B cell (primary cell): ENCODE results near the gene RPL7A. TPM values are rescaled to one million over a fixed set of nuclear protein-coding genes. Genes with fewer than 3 reads are reported as not detected.

ENCODE experiments used
- ATAC-seq: fragments of 200-7000 bp; cut with Tn5 transposase; one replicate; pipeline ENCODE4 v1.10.0; 2021; ENCODE audit warnings: low read depth, mild to moderate bottlenecking, moderate number of reproducible peaks, moderate library complexity
- CTCF ChIA-PET: fragments of 350-600 bp; sonication (Branson Sonifier 250); formaldehyde crosslinking; loops from one replicate; lab custom pipeline; 2021; ENCODE audit warnings: antibody characterized with exemption, inconsistent platforms; lab: Charles Lee
- POLR2A ChIA-PET: fragments of 350-600 bp; sonication (Branson Sonifier 250); formaldehyde crosslinking; loops from one replicate; lab custom pipeline; 2021; ENCODE audit warnings: antibody characterized with exemption; lab: Charles Lee
- DNase-seq: peaks from one replicate; pipeline ENCODE4 v3.0.0; 2013
- H2AFZ ChIP-seq: 2 replicates; pipeline ENCODE4 v1.6.1; 2012; ENCODE audit warnings: mild to moderate bottlenecking, low read depth, low read length; ENCODE audit not compliant: insufficient read depth, poor library complexity, severe bottlenecking
- H3K27ac ChIP-seq, 2 donors: 1 replicate in 1 of 2; 2 replicates in 1 of 2; pipeline ENCODE4 v1.5.1; 2012 to 2013; ENCODE audit warnings: low read length in 2 of 2, mild to moderate bottlenecking in 2 of 2, moderate library complexity in 1 of 2
- H3K27me3 ChIP-seq, 4 experiments: fragments of 200-600 bp in 1 of 4; sonication (generic) in 1 of 4; replicated peaks in 1 of 4; 1 replicate in 2 of 4; 2 replicates in 2 of 4; pipeline versions ENCODE4 v1.6.1 to v1.7.0; 2013 to 2016; ENCODE audit warnings: low read length in 3 of 4, mild to moderate bottlenecking in 2 of 4, mixed read lengths in 1 of 4, moderate library complexity in 1 of 4; ENCODE audit not compliant: insufficient read depth in 4 of 4, control insufficient read depth in 3 of 4; ENCODE audit errors: control extremely low read depth in 1 of 4
- H3K36me3 ChIP-seq, 2 experiments: replicated peaks in 1 of 2; 1 replicate in 1 of 2; 2 replicates in 1 of 2; pipeline versions ENCODE4 v1.6.1 to v1.7.1; 2013; ENCODE audit warnings: low read length in 1 of 2; ENCODE audit not compliant: insufficient read depth in 2 of 2, control insufficient read depth in 1 of 2; ENCODE audit errors: control extremely low read depth in 1 of 2, extremely low read depth in 1 of 2
- H3K4me1 ChIP-seq, 2 donors: fragments of 200-600 bp in 1 of 2; sonication (generic) in 1 of 2; 1 replicate in 1 of 2; 2 replicates in 1 of 2; pipeline versions ENCODE4 v1.5.1 to v1.6.1; 2013 to 2017; ENCODE audit warnings: low read length in 2 of 2; ENCODE audit not compliant: control insufficient read depth in 2 of 2, insufficient read depth in 2 of 2
- H3K4me2 ChIP-seq: replicated peaks from 2 replicates; pipeline ENCODE3; 2012; ENCODE audit warnings: mild to moderate bottlenecking, low read depth, low read length; ENCODE audit not compliant: poor library complexity, severe bottlenecking
- H3K4me3 ChIP-seq, 5 experiments: fragments of 200-600 bp in 1 of 5; sonication (generic) in 1 of 5; 1 replicate in 3 of 5; 2 replicates in 2 of 5; pipeline versions ENCODE4 v1.5.1 to v1.7.0; 2011 to 2016; ENCODE audit warnings: low read length in 4 of 5, mild to moderate bottlenecking in 4 of 5, low read depth in 2 of 5, control low read depth in 1 of 5, moderate library complexity in 1 of 5; ENCODE audit not compliant: insufficient read depth in 1 of 5; ENCODE audit errors: control extremely low read depth in 1 of 5, extremely low read depth in 1 of 5
- H3K79me2 ChIP-seq: fragments of 200-600 bp; sonication (generic); one replicate; pipeline ENCODE4 v1.6.0; 2016; ENCODE audit warnings: low read length; ENCODE audit not compliant: control insufficient read depth, insufficient read depth
- H3K9ac ChIP-seq: fragments of 200-600 bp; sonication (generic); 2 replicates; pipeline ENCODE4 v1.6.1; 2017; ENCODE audit warnings: mild to moderate bottlenecking, low read length, moderate library complexity
- H3K9me3 ChIP-seq, 3 donors: one replicate each; pipeline versions ENCODE4 v1.6.1 to v1.7.1; 2013; ENCODE audit warnings: low read length in 2 of 3; ENCODE audit not compliant: control insufficient read depth in 2 of 3, insufficient read depth in 1 of 3; ENCODE audit errors: control extremely low read depth in 1 of 3
- H4K20me1 ChIP-seq: 2 replicates; pipeline ENCODE4 v1.6.0; 2012; ENCODE audit warnings: mild to moderate bottlenecking, low read length; ENCODE audit not compliant: insufficient read depth, control insufficient read depth, poor library complexity, severe bottlenecking
- H3K27ac Mint-ChIP-seq: one replicate; pipeline ENCODE4 v1.8.0; 2021; ENCODE audit warnings: mixed read lengths
- H3K27me3 Mint-ChIP-seq: one replicate; pipeline ENCODE4 v1.8.0; 2021; ENCODE audit warnings: mixed read lengths
- H3K4me1 Mint-ChIP-seq: one replicate; pipeline ENCODE4 v1.8.0; 2021; ENCODE audit warnings: mixed read lengths
- H3K4me3 Mint-ChIP-seq: one replicate; pipeline ENCODE4 v1.8.0; 2021; ENCODE audit warnings: mixed read lengths
- H3K9me3 Mint-ChIP-seq: one replicate; pipeline ENCODE4 v1.8.0; 2022; ENCODE audit warnings: mixed read lengths; ENCODE audit not compliant: insufficient read depth
- EZH2 ChIP-seq: IDR thresholded peaks from 2 replicates; pipeline ENCODE4 v1.6.1; 2012; ENCODE audit warnings: borderline replicate concordance, low read depth, mild to moderate bottlenecking, moderate library complexity, low read length; ENCODE audit not compliant: insufficient read depth, poor library complexity, severe bottlenecking
- WGBS: methylation state at CpG from one replicate; pipeline ENCODE4 v1.1.5; 2013; ENCODE audit warnings: missing lambda C conversion rate; ENCODE audit not compliant: insufficient coverage; 5-methylcytosine and 5-hydroxymethylcytosine counted together
- intact Hi-C: fragments of 100-400 bp; cut with micrococcal nuclease; formaldehyde crosslinking; loops from one replicate; pipeline ENCODE4 v1.10.0; 2022
- polyA plus RNA-seq: library from polyadenylated mRNA; depleted of rRNA; stranded (reverse); fragments of >200 nt; gene quantifications from 2 replicates; pipeline ENCODE4 v1.2.3, GENCODE V29; 2012
- total RNA-seq, 2 donors: library from RNA; stranded (reverse); fragments of 120-200 nt in 1 of 2; gene quantifications; 1 replicate in 1 of 2; 2 replicates in 1 of 2; pipeline versions ENCODE4 v1.2.3 to v1.2.4, GENCODE V29; 2013 to 2022
- TF ChIP-seq, protein P1 (sequence below): fragments of 200-600 bp; IDR thresholded peaks from one replicate; pipeline ENCODE4 v1.8.0; 2022; ENCODE audit warnings: antibody characterized with exemption, mild to moderate bottlenecking

Gene RPL7A
- total and polyA plus RNA-seq, 2 donors (not counting 1 experiment from before 2014, with no cell fraction given), result 2,407 to 3,937 TPM

DNA sequence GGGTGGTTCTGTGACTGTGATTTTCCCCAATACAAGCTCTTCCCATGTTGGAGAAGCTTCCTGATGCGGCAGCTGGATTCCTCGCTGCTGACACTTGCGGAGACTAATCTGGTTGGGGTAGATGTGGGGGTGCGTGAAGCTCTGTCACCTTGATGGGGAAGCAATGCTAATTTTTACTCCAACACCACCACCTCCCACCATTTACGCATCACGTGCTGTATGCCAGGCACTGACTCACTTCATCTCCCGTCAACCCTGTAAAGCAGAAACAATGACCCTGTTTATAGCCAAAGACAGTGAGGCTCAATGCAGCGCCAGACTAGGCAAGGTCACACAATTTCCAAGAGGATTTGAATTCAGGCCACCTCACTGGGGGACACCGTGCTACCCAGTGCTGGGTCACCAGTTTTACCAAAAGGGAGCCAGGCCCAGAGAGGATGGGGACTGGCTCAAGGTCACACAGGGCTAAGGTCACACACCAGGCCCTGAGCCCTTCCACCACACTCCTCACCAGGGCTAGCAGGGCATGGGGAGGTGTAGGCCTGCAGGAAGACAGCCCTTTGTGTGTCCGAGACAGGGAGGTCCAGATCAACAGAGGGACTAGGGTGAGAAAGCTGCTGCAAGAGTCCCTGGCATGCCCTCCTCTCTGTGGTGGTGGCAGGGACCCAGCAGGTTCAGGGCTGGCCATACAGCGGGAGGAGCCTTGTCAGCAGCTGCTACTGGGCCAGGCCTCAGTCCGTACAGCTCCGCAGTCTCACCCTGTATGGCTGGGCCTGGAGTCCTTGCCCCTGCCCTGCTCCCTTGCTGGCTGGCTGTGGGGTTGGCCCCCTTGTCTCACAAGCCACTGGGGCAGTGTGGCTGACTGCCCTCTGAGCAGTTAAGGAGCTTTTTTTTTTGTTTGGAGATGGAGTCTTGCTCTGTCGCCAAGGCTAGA is 31.4 kb downstream of the RPL7A start:
- intact Hi-C loops, result no loop called here
- Histone ChIP-seq H3K79me2 (peaks cover 14% of the 10 kb centered on the region), H3K27me3 (no peaks in the 10 kb centered on the region), H3K4me1 (peaks cover 11 to 16% of the 10 kb centered on the region in 2 donors), H4K20me1 (peaks cover 12% of the 10 kb centered on the region), H3K36me3 (no peaks in the 10 kb centered on the region), H3K9me3 (no peaks in the 10 kb centered on the region), H2AFZ (no peak overlapping the region), H3K27ac (no peak overlapping the region), H3K4me3 (no peak overlapping the region), H3K9ac (no peak overlapping the region), H3K4me2 (no peak overlapping the region)
- no peak for TF ChIP-seq EZH2
- TF ChIP-seq, protein P1, sequence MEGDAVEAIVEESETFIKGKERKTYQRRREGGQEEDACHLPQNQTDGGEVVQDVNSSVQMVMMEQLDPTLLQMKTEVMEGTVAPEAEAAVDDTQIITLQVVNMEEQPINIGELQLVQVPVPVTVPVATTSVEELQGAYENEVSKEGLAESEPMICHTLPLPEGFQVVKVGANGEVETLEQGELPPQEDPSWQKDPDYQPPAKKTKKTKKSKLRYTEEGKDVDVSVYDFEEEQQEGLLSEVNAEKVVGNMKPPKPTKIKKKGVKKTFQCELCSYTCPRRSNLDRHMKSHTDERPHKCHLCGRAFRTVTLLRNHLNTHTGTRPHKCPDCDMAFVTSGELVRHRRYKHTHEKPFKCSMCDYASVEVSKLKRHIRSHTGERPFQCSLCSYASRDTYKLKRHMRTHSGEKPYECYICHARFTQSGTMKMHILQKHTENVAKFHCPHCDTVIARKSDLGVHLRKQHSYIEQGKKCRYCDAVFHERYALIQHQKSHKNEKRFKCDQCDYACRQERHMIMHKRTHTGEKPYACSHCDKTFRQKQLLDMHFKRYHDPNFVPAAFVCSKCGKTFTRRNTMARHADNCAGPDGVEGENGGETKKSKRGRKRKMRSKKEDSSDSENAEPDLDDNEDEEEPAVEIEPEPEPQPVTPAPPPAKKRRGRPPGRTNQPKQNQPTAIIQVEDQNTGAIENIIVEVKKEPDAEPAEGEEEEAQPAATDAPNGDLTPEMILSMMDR, result no peak
- no peak overlapping the region for H3K4me3 Mint-ChIP-seq
- DNase-seq, result no peak
- peaks cover 9% of the 10 kb centered on the region for H3K4me1 Mint-ChIP-seq
- H3K27me3 Mint-ChIP-seq, result no peaks in the 10 kb centered on the region
- whole genome bisulfite sequencing, result 96% methylated on average over 9 of the region's 14 CpGs
- ATAC-seq, result no peak
- CTCF ChIA-PET, result interaction anchor here (1.1 to 1.3 kb wide), 3 partner anchors 20 to 35 kb away, joined by 3 read pairs; no protein-coding TSS in a partner anchor
- no peak overlapping the region for H3K27ac Mint-ChIP-seq
- H3K9me3 Mint-ChIP-seq, result no peaks in the 10 kb centered on the region
- POLR2A ChIA-PET, result no interaction called here

DNA sequence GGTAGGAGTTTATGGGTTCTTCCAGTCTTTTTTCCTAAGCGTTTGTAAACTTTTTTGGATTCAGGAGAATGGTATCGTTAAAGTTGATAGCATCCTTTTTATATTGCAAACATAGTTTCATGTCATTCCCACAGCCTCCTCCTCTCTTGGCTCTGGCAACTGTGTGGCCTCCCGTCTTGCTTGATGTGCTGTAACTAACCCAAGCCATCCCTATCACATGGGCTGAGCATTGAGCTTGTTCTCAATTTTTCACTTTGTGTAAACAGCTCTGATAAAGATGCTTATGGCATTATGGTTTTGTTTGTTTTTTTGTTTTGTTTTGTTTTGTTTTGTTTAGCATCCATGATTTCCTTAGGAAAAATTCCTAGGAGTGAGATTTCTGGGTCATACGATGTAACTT is 32.7 kb downstream of the RPL7A start:
- Histone ChIP-seq H3K4me1 (peaks cover 3 to 7% of the 10 kb centered on the region in 2 donors), H3K9me3 (no peaks in the 10 kb centered on the region), H3K9ac (no peak overlapping the region), H3K4me3 (no peak overlapping the region), H3K27ac (no peak overlapping the region), H3K79me2 (peaks cover 1% of the 10 kb centered on the region), H3K27me3 (no peaks in the 10 kb centered on the region), H3K4me2 (no peak overlapping the region), H3K36me3 (no peaks in the 10 kb centered on the region), H4K20me1 (no peaks in the 10 kb centered on the region), H2AFZ (no peak overlapping the region)
- WGBS, result 100% methylated on average over 1 of the region's 4 CpGs
- Mint-ChIP-seq H3K4me1 (peaks cover 2% of the 10 kb centered on the region), H3K4me3 (no peak overlapping the region), H3K9me3 (no peaks in the 10 kb centered on the region), H3K27me3 (no peaks in the 10 kb centered on the region), H3K27ac (no peak overlapping the region)
- TF ChIP-seq, protein P1, result no peak
- no peak for TF ChIP-seq EZH2
- intact Hi-C loops, result no loop called here
- no peak for DNase-seq
- ATAC-seq, result no peak
- ChIA-PET POLR2A (no interaction called here), CTCF (interaction anchor here (1.1 kb wide), 1 partner anchor 33 kb away, joined by 3 read pairs; no protein-coding TSS in a partner anchor)
